ENCODE data around the gene IL9.

IL9 gene

GRCh38 chr5:135890867-135891266, 4.8 kb downstream of the IL9 start:
- no peak for DNase-seq

GRCh38 chr5:135890296-135890695, 5.3 kb downstream of the IL9 start:
- no peak for DNase-seq

GRCh38 chr5:135887881-135888614, 7.6 kb downstream of the IL9 start:
- DNase-seq: no peak

- peak; percentile 54 for DNase-seq
Observed at GRCh38 chr5:135887447-135887864, 8.2 kb downstream of the IL9 start.

GRCh38 chr5:135886136-135886535, 9.5 kb downstream of the IL9 start:
- DNase-seq: no peak

- DNase-seq: no peak
Observed at GRCh38 chr5:135885031-135885430, 10.6 kb downstream of the IL9 start.

GRCh38 chr5:135883441-135883840, 12.2 kb downstream of the IL9 start:
- no peak for DNase-seq

GRCh38 chr5:135883026-135883425, 12.6 kb downstream of the IL9 start:
- DNase-seq: no peak

- no peak for DNase-seq
Observed at GRCh38 chr5:135881819-135882218, 13.8 kb downstream of the IL9 start.

- DNase-seq: no peak
Observed at GRCh38 chr5:135881244-135881643, 14.4 kb downstream of the IL9 start.

GRCh38 chr5:135880801-135881200, 14.8 kb downstream of the IL9 start:
- DNase-seq: peak; percentile 23

- no peak for DNase-seq
Observed at GRCh38 chr5:135880278-135880677, 15.4 kb downstream of the IL9 start.

GRCh38 chr5:135879591-135879990, 16.1 kb downstream of the IL9 start:
- DNase-seq: no peak

GRCh38 chr5:135878156-135878620, 17.5 kb downstream of the IL9 start:
- DNase-seq: no peak

- no peak for DNase-seq
Observed at GRCh38 chr5:135877570-135878155, 18.0 kb downstream of the IL9 start.

- DNase-seq: no peak
Observed at GRCh38 chr5:135876146-135876545, 19.5 kb downstream of the IL9 start.

- DNase-seq: no peak
Observed at GRCh38 chr5:135875567-135875966, 20.1 kb downstream of the IL9 start.

GRCh38 chr5:135874461-135874860, 21.2 kb downstream of the IL9 start:
- DNase-seq: no peak

- DNase-seq: no peak
Observed at GRCh38 chr5:135873831-135874230, 21.8 kb downstream of the IL9 start.

- DNase-seq: no peak
Observed at GRCh38 chr5:135871268-135871915, 24.2 kb downstream of the IL9 start.

- no peak for DNase-seq
Observed at GRCh38 chr5:135869935-135870334, 25.7 kb downstream of the IL9 start.

GRCh38 chr5:135869276-135869675, 26.4 kb downstream of the IL9 start:
- DNase-seq: no peak

- no peak for DNase-seq
Observed at GRCh38 chr5:135868681-135869080, 27.0 kb downstream of the IL9 start.

- no peak for DNase-seq
Observed at GRCh38 chr5:135867599-135867998, 28.0 kb downstream of the IL9 start.

All from COR-L47 (cell line).